Measurements from ENCODE around the gene SYT5.

DNA sequence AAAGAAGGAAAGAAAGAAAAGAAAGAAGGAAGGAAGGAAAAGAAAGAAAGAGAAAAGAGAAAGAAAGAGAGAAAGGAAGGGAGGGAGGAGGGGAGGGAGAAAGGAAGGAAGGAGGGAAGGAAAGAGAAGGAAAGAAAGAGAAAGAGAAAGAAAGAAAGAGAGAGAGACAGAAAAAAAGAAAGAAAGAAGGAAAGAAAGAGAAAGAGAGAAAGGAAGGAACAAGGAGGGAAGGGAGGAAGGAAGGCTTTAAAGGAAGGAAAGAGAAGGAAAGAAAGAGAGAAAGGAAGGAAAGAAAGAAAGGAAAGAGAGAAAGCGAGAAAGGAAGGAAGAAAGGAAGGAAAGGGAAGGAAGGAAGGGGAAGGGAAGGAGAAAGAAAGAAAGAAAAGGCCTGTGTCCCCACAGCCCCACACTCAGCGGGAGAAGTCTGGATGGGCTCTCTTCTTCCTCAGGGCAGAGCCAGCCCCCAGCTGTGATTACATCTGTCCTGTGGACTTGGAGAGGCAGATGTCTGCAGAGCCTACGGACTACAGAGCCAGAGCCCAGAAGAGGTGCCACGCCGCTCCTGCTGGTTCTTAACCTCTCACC lies 19.6 kb upstream of the SYT5 start:
- TF ChIP-seq POLR2AphosphoS5 (IDR thresholded peaks at IDR 0.05), result no peak
- TF ChIP-seq, protein P1, sequence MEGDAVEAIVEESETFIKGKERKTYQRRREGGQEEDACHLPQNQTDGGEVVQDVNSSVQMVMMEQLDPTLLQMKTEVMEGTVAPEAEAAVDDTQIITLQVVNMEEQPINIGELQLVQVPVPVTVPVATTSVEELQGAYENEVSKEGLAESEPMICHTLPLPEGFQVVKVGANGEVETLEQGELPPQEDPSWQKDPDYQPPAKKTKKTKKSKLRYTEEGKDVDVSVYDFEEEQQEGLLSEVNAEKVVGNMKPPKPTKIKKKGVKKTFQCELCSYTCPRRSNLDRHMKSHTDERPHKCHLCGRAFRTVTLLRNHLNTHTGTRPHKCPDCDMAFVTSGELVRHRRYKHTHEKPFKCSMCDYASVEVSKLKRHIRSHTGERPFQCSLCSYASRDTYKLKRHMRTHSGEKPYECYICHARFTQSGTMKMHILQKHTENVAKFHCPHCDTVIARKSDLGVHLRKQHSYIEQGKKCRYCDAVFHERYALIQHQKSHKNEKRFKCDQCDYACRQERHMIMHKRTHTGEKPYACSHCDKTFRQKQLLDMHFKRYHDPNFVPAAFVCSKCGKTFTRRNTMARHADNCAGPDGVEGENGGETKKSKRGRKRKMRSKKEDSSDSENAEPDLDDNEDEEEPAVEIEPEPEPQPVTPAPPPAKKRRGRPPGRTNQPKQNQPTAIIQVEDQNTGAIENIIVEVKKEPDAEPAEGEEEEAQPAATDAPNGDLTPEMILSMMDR (IDR thresholded peaks at IDR 0.05), result no peak

All from prostate gland (tissue), 2 donors.